ENCODE data around the gene ACAD10. TPM values are rescaled to one million over a fixed set of nuclear protein-coding genes. Genes with fewer than 3 reads are reported as not detected.
"Not testable (repeated sequence)": the region's sequence is repeated elsewhere in the genome, so short reads cannot be mapped to it uniquely, and the experiment has no call there.

ACAD10 gene
- total RNA-seq, 1 donor from 2014 or later = 26.3 TPM

- DNase-seq (ENCODE audit: low spot score); intact Hi-C loops (cut with DNase I); ATAC-seq: not testable (repeated sequence)
These were observed 1.2 kb upstream of the ACAD10 start for GRCh38 chr12:111684485-111685198.

- intact Hi-C loops (cut with DNase I) = no loop called here
- DNase-seq (ENCODE audit: low spot score) (no peak), ATAC-seq (no peak)
These were observed 487 bp upstream of the ACAD10 start for GRCh38 chr12:111685322-111685810.

- ATAC-seq = no peak
- DNase-seq (ENCODE audit: low spot score) = no peak
- intact Hi-C loops (cut with DNase I) = no loop called here
These were observed 787 bp downstream of the ACAD10 start for GRCh38 chr12:111686574-111687105.

- no peak for DNase-seq (ENCODE audit: low spot score)
- intact Hi-C loops (cut with DNase I) = no loop called here
- no peak for ATAC-seq
These were observed 1.4 kb downstream of the ACAD10 start for GRCh38 chr12:111687255-111687654.

- DNase-seq (ENCODE audit: low spot score) = no peak
- intact Hi-C loops (cut with DNase I) = no loop called here
- ATAC-seq = no peak
These were observed 2.1 kb downstream of the ACAD10 start for GRCh38 chr12:111687952-111688351.

GRCh38 chr12:111691262-111691661 is 5.4 kb downstream of the ACAD10 start:
- intact Hi-C loops (cut with DNase I) = no loop called here
- ATAC-seq (no peak), DNase-seq (ENCODE audit: low spot score) (no peak)

GRCh38 chr12:111692575-111693210 is 6.8 kb downstream of the ACAD10 start:
- intact Hi-C loops (cut with DNase I) = no loop called here
- no peak for ATAC-seq

GRCh38 chr12:111693818-111694217 is 8.0 kb downstream of the ACAD10 start:
- DNase-seq (ENCODE audit: low spot score) (no peak), ATAC-seq (no peak)
- intact Hi-C loops (cut with DNase I) = no loop called here

More at GRCh38 chr12:111692575-111693210, 6.8 kb downstream of the ACAD10 start:
- no peak for DNase-seq (ENCODE audit: low spot score)

- intact Hi-C loops (cut with DNase I) = no loop called here
- DNase-seq (ENCODE audit: low spot score) (no peak), ATAC-seq (no peak)
These were observed 14.1 kb downstream of the ACAD10 start for GRCh38 chr12:111699962-111700361.

- DNase-seq (ENCODE audit: low spot score) (no peak), ATAC-seq (no peak)
- intact Hi-C loops (cut with DNase I) = no loop called here
These were observed 19.8 kb downstream of the ACAD10 start for GRCh38 chr12:111705672-111706071.

- no peak for ATAC-seq
- DNase-seq (ENCODE audit: low spot score) = no peak
- intact Hi-C loops (cut with DNase I) = no loop called here
These were observed 20.3 kb downstream of the ACAD10 start for GRCh38 chr12:111706145-111706544.

GRCh38 chr12:111715279-111715678 is 29.4 kb downstream of the ACAD10 start:
- DNase-seq (ENCODE audit: low spot score) (no peak), ATAC-seq (peak; percentile 26)
- intact Hi-C loops (cut with DNase I) = no loop called here

- ATAC-seq; DNase-seq (ENCODE audit: low spot score); intact Hi-C loops (cut with DNase I): not testable (repeated sequence)
These were observed 33.5 kb downstream of the ACAD10 start for GRCh38 chr12:111719316-111719715.

- DNase-seq (ENCODE audit: low spot score) (no peak), ATAC-seq (no peak)
- intact Hi-C loops (cut with DNase I) = no loop called here
These were observed 34.6 kb downstream of the ACAD10 start for GRCh38 chr12:111720457-111720856.

- intact Hi-C loops (cut with DNase I); DNase-seq (ENCODE audit: low spot score); ATAC-seq: not testable (repeated sequence)
These were observed 38.0 kb downstream of the ACAD10 start for GRCh38 chr12:111723646-111724360.

- no peak for ATAC-seq
- intact Hi-C loops (cut with DNase I) = no loop called here
- DNase-seq (ENCODE audit: low spot score) = no peak
These were observed 42.9 kb downstream of the ACAD10 start for GRCh38 chr12:111728795-111729194.

- intact Hi-C loops (cut with DNase I) = no loop called here
- DNase-seq (ENCODE audit: low spot score) = no peak
- ATAC-seq = no peak
These were observed 44.6 kb downstream of the ACAD10 start for GRCh38 chr12:111730420-111730819.

- intact Hi-C loops (cut with DNase I) = no loop called here
- DNase-seq (ENCODE audit: low spot score) (no peak), ATAC-seq (no peak)
These were observed 46.9 kb downstream of the ACAD10 start for GRCh38 chr12:111732786-111733185.

- no peak for ATAC-seq
- DNase-seq (ENCODE audit: low spot score) = no peak
- intact Hi-C loops (cut with DNase I) = no loop called here
These were observed 47.6 kb downstream of the ACAD10 start for GRCh38 chr12:111733340-111733915.
